ENCODE data around the gene CAMSAP3.

The CAMSAP3 gene

GRCh38 chr19:7579182-7579581, 16.5 kb upstream of the CAMSAP3 start:
- DNase-seq: no peak

- DNase-seq: no peak
Observed at GRCh38 chr19:7582446-7582845, 13.2 kb upstream of the CAMSAP3 start.

GRCh38 chr19:7589822-7590221, 5.8 kb upstream of the CAMSAP3 start:
- DNase-seq: no peak

GRCh38 chr19:7590256-7590655, 5.4 kb upstream of the CAMSAP3 start:
- no peak for DNase-seq

GRCh38 chr19:7596211-7596937, 711 bp downstream of the CAMSAP3 start:
- DNase-seq: no peak

GRCh38 chr19:7597689-7598088, 2.0 kb downstream of the CAMSAP3 start:
- DNase-seq: no peak

GRCh38 chr19:7598180-7598579, 2.5 kb downstream of the CAMSAP3 start:
- no peak for DNase-seq

- DNase-seq: no peak
Observed at GRCh38 chr19:7600721-7601120, 5.1 kb downstream of the CAMSAP3 start.

- no peak for DNase-seq
Observed at GRCh38 chr19:7602240-7602934, 6.7 kb downstream of the CAMSAP3 start.

- DNase-seq: no peak
Observed at GRCh38 chr19:7602935-7603497, 7.4 kb downstream of the CAMSAP3 start.

GRCh38 chr19:7603919-7604318, 8.3 kb downstream of the CAMSAP3 start:
- no peak for DNase-seq

GRCh38 chr19:7605490-7606222, 10.0 kb downstream of the CAMSAP3 start:
- DNase-seq: no peak

- no peak for DNase-seq
Observed at GRCh38 chr19:7606289-7606688, 10.6 kb downstream of the CAMSAP3 start.

GRCh38 chr19:7607212-7607873, 11.7 kb downstream of the CAMSAP3 start:
- no peak for DNase-seq

GRCh38 chr19:7607874-7608560, 12.4 kb downstream of the CAMSAP3 start:
- no peak for DNase-seq

GRCh38 chr19:7610491-7611240, 15.0 kb downstream of the CAMSAP3 start:
- no peak for DNase-seq

GRCh38 chr19:7611541-7612279, 16.0 kb downstream of the CAMSAP3 start:
- no peak for DNase-seq

- DNase-seq: no peak
Observed at GRCh38 chr19:7612282-7613274, 16.9 kb downstream of the CAMSAP3 start.
